ENCODE data around the gene OR6C2.

OR6C2 gene

GRCh38 chr12:55443776-55444175, at the start of gene OR6C2:
Gene OR6C2, plus strand, starts transcription at chr12:55444076. Its CDS starts 8,138 bp downstream, at chr12:55452214.
- Histone ChIP-seq H4K20me1 (ENCODE audit: insufficient read depth, low read length) (no peaks in the 10 kb centered on the region), H3K9me2 (ENCODE audit: low read depth, low read length) (0 out of 2 replicates have a peak, but pooled peaks cover 3% of the 10 kb centered on the region), H3F3A (ENCODE audit: insufficient read depth, low read length) (no peaks in the 10 kb centered on the region), H3K27ac (ENCODE audit: low read depth, low read length, poor library complexity, severe bottlenecking) (no peak within 1 kb of the TSS), H2AFZ (ENCODE audit: low read length) (no peak within 1 kb of the TSS), H3K9ac (ENCODE audit: low read length) (no peak within 1 kb of the TSS), H3K79me2 (ENCODE audit: insufficient read depth, low read length) (no peaks in the 10 kb centered on the region), H3K4me2 (ENCODE audit: low read length) (no peak within 1 kb of the TSS), H3K4me3 (ENCODE audit: low read depth, low read length, poor library complexity, severe bottlenecking) (no peak within 1 kb of the TSS), H3K9me3 (ENCODE audit: low read length) (0 out of 2 replicates have a peak, but pooled peaks cover 2% of the 10 kb centered on the region), H3K27me3 (ENCODE audit: insufficient read depth, low read length) (no peaks in the 10 kb centered on the region), H3K4me1 (ENCODE audit: insufficient read depth, low read length, severe bottlenecking) (no peaks in the 10 kb centered on the region), H3K36me3 (ENCODE audit: insufficient read depth, low read length) (no peaks in the 10 kb centered on the region)
- TF ChIP-seq EZH2 (IDR thresholded peaks at IDR 0.05; ENCODE audit: borderline replicate concordance, low read length) (no peak), CTCF (IDR thresholded peaks at IDR 0.05; ENCODE audit: low read length) (no peak)

- TF ChIP-seq EZH2 (IDR thresholded peaks at IDR 0.05; ENCODE audit: borderline replicate concordance, low read length) (no peak), CTCF (IDR thresholded peaks at IDR 0.05; ENCODE audit: low read length) (no peak)
- Histone ChIP-seq H3K9me2 (ENCODE audit: low read depth, low read length) (no peaks in the 10 kb centered on the region), H3K27ac (ENCODE audit: low read depth, low read length, poor library complexity, severe bottlenecking) (no peak overlapping the region), H3K27me3 (ENCODE audit: insufficient read depth, low read length) (no peaks in the 10 kb centered on the region), H3F3A (ENCODE audit: insufficient read depth, low read length) (no peaks in the 10 kb centered on the region), H3K9ac (ENCODE audit: low read length) (no peak overlapping the region), H4K20me1 (ENCODE audit: insufficient read depth, low read length) (no peaks in the 10 kb centered on the region), H3K4me2 (ENCODE audit: low read length) (no peak overlapping the region), H3K4me1 (ENCODE audit: insufficient read depth, low read length, severe bottlenecking) (no peaks in the 10 kb centered on the region), H3K36me3 (ENCODE audit: insufficient read depth, low read length) (no peaks in the 10 kb centered on the region), H2AFZ (ENCODE audit: low read length) (no peak overlapping the region), H3K4me3 (ENCODE audit: low read depth, low read length, poor library complexity, severe bottlenecking) (no peak overlapping the region), H3K9me3 (ENCODE audit: low read length) (no peaks in the 10 kb centered on the region), H3K79me2 (ENCODE audit: insufficient read depth, low read length) (no peaks in the 10 kb centered on the region)
Measured at GRCh38 chr12:55396326-55396725, 47.5 kb upstream of the OR6C2 start.

DNA sequence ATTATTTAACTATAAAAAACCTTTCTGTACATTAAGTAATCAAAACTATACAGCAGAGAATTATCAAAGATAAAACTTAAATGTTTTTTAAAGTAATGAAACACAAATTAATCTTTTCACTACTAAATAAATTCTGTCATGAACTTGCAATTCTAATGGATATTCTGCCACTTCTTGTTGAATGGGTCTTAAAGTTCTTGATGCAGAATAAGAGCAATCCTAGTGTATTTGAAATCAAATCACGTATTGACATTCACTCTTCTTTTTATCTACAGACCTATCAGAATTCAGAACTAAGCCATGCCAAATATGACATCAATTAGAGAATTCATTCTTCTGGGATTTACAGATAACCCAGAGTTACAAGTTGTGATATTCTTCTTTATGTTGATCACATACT, 43.6 kb upstream of the OR6C2 start, which contains the start of gene OR6C65:
OR6C65 (plus strand) TSS at position 301 of the 400 bp plus-strand sequence; CDS start at position 301, 0 bp downstream.
- no peaks in the 10 kb centered on the region for H3K36me3 ChIP-seq (ENCODE audit: insufficient read depth, low read length)
- H3K79me2 ChIP-seq (ENCODE audit: insufficient read depth, low read length), result no peaks in the 10 kb centered on the region
- no peaks in the 10 kb centered on the region for H3K27me3 ChIP-seq (ENCODE audit: insufficient read depth, low read length)
- no peaks in the 10 kb centered on the region for H3K9me2 ChIP-seq (ENCODE audit: low read depth, low read length)
- no peaks in the 10 kb centered on the region for H3F3A ChIP-seq (ENCODE audit: insufficient read depth, low read length)
- H3K9me3 ChIP-seq (ENCODE audit: low read length), result no peaks in the 10 kb centered on the region
- no peak within 1 kb of the TSS for H2AFZ ChIP-seq (ENCODE audit: low read length)
- H4K20me1 ChIP-seq (ENCODE audit: insufficient read depth, low read length), result no peaks in the 10 kb centered on the region
- no peak within 1 kb of the TSS for H3K4me3 ChIP-seq (ENCODE audit: low read depth, low read length, poor library complexity, severe bottlenecking)
- H3K4me2 ChIP-seq (ENCODE audit: low read length), result no peak within 1 kb of the TSS
- TF ChIP-seq CTCF (IDR thresholded peaks at IDR 0.05; ENCODE audit: low read length), result no peak
- no peak for TF ChIP-seq EZH2 (IDR thresholded peaks at IDR 0.05; ENCODE audit: borderline replicate concordance, low read length)
- no peak within 1 kb of the TSS for H3K27ac ChIP-seq (ENCODE audit: low read depth, low read length, poor library complexity, severe bottlenecking)
- H3K9ac ChIP-seq (ENCODE audit: low read length), result no peak within 1 kb of the TSS
- no peaks in the 10 kb centered on the region for H3K4me1 ChIP-seq (ENCODE audit: insufficient read depth, low read length, severe bottlenecking)

Data from OCI-LY1 (cell line).